Activated CD4-positive, CD25-positive, alpha-beta regulatory T cell treated with anti-CD3 and anti-CD28 coated beads, Interleukin-2, amount 50 U/mL, for 72 hours (primary cell): ENCODE data around the gene PBX1.
"Not testable (repeated sequence)": the region's sequence is repeated elsewhere in the genome, so short reads cannot be mapped to it uniquely, and the experiment has no call there.

Experiments used
- DNase-seq: peaks from one replicate; pipeline ENCODE4 v3.0.0; 2021

The PBX1 gene

GRCh38 chr1:164645921-164646320 is 86.9 kb downstream of the PBX1 start:
- no peak for DNase-seq

- DNase-seq: no peak
Measured at GRCh38 chr1:164647211-164647610, 88.2 kb downstream of the PBX1 start.

- DNase-seq: no peak
Measured at GRCh38 chr1:164648636-164649035, 89.7 kb downstream of the PBX1 start.

GRCh38 chr1:164649146-164649545 is 90.2 kb downstream of the PBX1 start:
- DNase-seq: no peak

- no peak for DNase-seq
Measured at GRCh38 chr1:164650531-164650930, 91.5 kb downstream of the PBX1 start.

- DNase-seq: no peak
Measured at GRCh38 chr1:164651351-164651951, 92.5 kb downstream of the PBX1 start.

GRCh38 chr1:164652969-164653368 is 94.0 kb downstream of the PBX1 start:
- DNase-seq: not testable (repeated sequence)

- no peak for DNase-seq
Measured at GRCh38 chr1:164653705-164654104, 94.7 kb downstream of the PBX1 start.

GRCh38 chr1:164654200-164654599 is 95.2 kb downstream of the PBX1 start:
- DNase-seq: no peak

- no peak for DNase-seq
Measured at GRCh38 chr1:164658864-164659263, 99.9 kb downstream of the PBX1 start.

- no peak for DNase-seq
Measured at GRCh38 chr1:164659621-164660411, 100.8 kb downstream of the PBX1 start.

GRCh38 chr1:164660412-164660772 is 101.4 kb downstream of the PBX1 start:
- no peak for DNase-seq

GRCh38 chr1:164660775-164661174 is 101.8 kb downstream of the PBX1 start:
- no peak for DNase-seq

- no peak for DNase-seq
Measured at GRCh38 chr1:164662462-164662861, 103.5 kb downstream of the PBX1 start.

GRCh38 chr1:164662955-164663354 is 104.0 kb downstream of the PBX1 start:
- DNase-seq: no peak

GRCh38 chr1:164664127-164664526 is 105.1 kb downstream of the PBX1 start:
- DNase-seq: no peak

GRCh38 chr1:164667001-164667400 is 108.0 kb downstream of the PBX1 start:
- DNase-seq: no peak

GRCh38 chr1:164667600-164667999 is 108.6 kb downstream of the PBX1 start:
- DNase-seq: no peak

GRCh38 chr1:164668491-164669400 is 109.8 kb downstream of the PBX1 start:
- no peak for DNase-seq

GRCh38 chr1:164670026-164670425 is 111.0 kb downstream of the PBX1 start:
- DNase-seq: no peak

GRCh38 chr1:164670786-164671185 is 111.8 kb downstream of the PBX1 start:
- DNase-seq: no peak

GRCh38 chr1:164671323-164671965 is 112.5 kb downstream of the PBX1 start:
- no peak for DNase-seq

GRCh38 chr1:164671966-164672571 is 113.1 kb downstream of the PBX1 start:
- no peak for DNase-seq
